ENCODE measurements around the gene PGRMC1.

PGRMC1 gene

GRCh38 chrX:119231936-119232445 is 4.1 kb upstream of the PGRMC1 start:
- DNase-seq (ENCODE audit: extremely low read depth, low read depth): no peak
- no peak overlapping the region for H3K4me3 ChIP-seq (replicated peaks; ENCODE audit: low read depth, low read length)
- TF ChIP-seq, protein P1, sequence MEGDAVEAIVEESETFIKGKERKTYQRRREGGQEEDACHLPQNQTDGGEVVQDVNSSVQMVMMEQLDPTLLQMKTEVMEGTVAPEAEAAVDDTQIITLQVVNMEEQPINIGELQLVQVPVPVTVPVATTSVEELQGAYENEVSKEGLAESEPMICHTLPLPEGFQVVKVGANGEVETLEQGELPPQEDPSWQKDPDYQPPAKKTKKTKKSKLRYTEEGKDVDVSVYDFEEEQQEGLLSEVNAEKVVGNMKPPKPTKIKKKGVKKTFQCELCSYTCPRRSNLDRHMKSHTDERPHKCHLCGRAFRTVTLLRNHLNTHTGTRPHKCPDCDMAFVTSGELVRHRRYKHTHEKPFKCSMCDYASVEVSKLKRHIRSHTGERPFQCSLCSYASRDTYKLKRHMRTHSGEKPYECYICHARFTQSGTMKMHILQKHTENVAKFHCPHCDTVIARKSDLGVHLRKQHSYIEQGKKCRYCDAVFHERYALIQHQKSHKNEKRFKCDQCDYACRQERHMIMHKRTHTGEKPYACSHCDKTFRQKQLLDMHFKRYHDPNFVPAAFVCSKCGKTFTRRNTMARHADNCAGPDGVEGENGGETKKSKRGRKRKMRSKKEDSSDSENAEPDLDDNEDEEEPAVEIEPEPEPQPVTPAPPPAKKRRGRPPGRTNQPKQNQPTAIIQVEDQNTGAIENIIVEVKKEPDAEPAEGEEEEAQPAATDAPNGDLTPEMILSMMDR (IDR thresholded peaks at IDR 0.05; ENCODE audit: low read depth, low read length, missing control alignments): no peak

DNA sequence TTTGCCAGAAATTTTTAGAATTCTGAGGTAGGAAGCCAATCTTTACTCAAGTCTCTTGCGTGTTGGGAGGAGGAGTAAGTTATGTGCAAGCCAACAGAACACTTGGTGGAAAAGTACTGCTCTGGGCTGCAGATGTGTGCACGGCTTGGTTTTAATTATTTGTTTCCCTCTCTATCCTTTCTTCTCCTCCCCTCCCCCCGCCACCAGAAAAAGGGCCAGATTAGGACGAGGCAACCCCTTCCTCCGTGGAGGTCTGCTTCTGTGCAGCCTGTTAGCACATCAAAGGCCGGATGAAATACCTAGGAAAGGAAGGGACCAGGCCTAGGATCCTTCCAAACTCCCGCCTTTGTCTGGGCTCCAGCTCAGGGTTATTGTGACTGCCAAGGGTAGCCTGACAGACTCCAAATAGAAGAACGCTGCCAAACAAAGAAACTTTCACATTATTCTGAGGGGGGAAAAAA is 1.0 kb upstream of the PGRMC1 start:
- DNase-seq (ENCODE audit: extremely low read depth, low read depth): peak; percentile 52
- H3K4me3 ChIP-seq (replicated peaks; ENCODE audit: low read depth, low read length): peak overlapping the region; percentile 81
- TF ChIP-seq, protein P1 (IDR thresholded peaks at IDR 0.05; ENCODE audit: low read depth, low read length, missing control alignments): no peak

DNA sequence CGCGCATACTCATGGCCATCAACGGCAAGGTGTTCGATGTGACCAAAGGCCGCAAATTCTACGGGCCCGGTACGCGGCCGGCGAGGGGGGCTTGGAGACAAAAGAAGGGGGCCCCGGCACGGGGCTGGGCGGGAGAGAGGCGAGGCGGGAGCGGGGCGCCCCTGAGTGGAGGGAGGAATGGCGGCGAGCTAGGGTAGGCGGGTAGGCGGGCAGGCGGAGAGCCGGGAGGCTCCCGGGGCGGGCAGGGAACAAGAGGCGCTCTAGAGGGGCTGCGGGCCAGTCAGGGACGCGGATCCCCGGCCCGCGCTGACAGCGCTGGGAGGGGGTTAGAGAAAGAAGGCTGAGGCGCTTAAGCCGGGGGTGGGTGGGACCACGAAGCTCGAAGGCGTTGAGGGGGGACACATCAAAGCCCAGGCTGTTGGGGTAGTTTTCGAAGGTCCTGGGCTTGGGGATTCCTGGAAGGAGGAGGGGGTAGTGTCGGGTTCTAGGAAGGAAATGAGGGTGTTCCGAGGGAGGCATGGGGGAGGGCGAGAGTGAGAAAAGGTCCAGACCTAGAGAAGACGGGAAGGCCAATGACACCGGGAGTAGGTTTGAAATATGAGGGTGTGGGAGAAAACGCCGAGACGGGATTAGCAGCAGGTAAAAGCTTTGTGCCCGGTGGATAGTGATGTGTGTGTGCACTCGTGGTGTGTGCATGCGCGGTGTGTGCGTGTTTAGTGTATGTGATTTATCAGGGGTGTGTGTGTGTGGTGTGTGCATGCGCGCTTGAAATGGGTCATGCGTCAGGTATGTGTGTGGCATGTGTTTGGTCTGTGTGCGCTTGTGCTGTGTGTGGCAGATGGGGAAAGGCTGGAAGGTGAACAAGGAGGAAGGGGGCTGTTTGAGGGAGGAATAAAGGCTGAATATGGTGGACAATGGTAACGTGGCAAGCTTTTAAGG is 807 bp downstream of the PGRMC1 start:
- TF ChIP-seq, protein P1 (IDR thresholded peaks at IDR 0.05; ENCODE audit: low read depth, low read length, missing control alignments): no peak
- peak overlapping the region; percentile 81 for H3K4me3 ChIP-seq (replicated peaks; ENCODE audit: low read depth, low read length)
- DNase-seq (ENCODE audit: extremely low read depth, low read depth): no peak

DNA sequence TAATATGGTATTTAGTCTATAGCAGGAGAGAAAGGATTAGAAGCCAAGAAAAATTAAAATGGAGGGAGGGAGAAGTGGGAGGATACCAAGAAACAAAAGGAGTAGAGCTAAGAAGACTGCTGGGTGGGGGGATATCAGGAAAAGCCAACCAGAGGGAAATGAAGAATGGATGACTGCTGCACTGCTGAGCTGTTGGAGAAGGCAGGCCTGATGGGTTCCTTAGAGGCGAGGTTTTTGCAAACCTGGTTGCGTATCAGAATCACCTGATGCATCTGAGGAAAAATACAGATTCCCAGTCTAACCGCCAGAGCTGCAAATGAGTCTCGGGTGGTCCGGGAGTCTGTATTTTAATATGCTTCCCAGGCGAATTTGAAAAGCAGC is 1.5 kb downstream of the PGRMC1 start:
- peak overlapping the region; percentile 81 for H3K4me3 ChIP-seq (replicated peaks; ENCODE audit: low read depth, low read length)
- no peak for DNase-seq (ENCODE audit: extremely low read depth, low read depth)
- TF ChIP-seq, protein P1 (IDR thresholded peaks at IDR 0.05; ENCODE audit: low read depth, low read length, missing control alignments): no peak

DNA sequence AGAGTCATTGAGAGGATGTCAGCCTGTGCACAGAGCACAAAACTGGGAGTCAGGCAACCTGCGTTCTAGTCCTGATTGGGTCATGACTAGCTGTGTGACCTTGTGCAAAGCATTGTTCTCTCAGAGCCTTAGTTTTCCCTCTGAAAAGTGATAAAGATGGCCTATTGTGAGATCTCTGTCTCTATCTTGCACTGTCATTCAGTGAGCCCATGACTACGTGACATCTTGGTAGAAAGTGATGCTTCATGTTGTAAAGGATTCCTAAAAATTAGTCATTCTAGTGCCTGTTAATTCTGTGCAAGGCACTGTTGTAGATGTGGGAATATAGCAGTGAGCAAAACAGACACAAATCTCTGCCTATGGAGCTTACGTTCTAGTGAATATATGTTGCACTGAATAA is 2.5 kb downstream of the PGRMC1 start:
- no peak for DNase-seq (ENCODE audit: extremely low read depth, low read depth)
- TF ChIP-seq, protein P1 (IDR thresholded peaks at IDR 0.05; ENCODE audit: low read depth, low read length, missing control alignments): no peak
- peak overlapping the region; percentile 81 for H3K4me3 ChIP-seq (replicated peaks; ENCODE audit: low read depth, low read length)

- DNase-seq (ENCODE audit: extremely low read depth, low read depth): peak; percentile 53
- TF ChIP-seq, protein P1 (IDR thresholded peaks at IDR 0.05; ENCODE audit: low read depth, low read length, missing control alignments): no peak
- H3K4me3 ChIP-seq (replicated peaks; ENCODE audit: low read depth, low read length): peak overlapping the region; percentile 81
Observed at GRCh38 chrX:119240356-119240755, 4.3 kb downstream of the PGRMC1 start.
